Neural progenitor cell (in vitro differentiated cells): ENCODE measurements around the gene NUBPL. TPM values are rescaled to one million over a fixed set of nuclear protein-coding genes. Genes with fewer than 3 reads are reported as not detected.
A peak's percentile ranks its signal among the peaks of the same experiment; 100 is the strongest.

ENCODE experiments used
- DNase-seq: peaks from one replicate; pipeline ENCODE4 v3.0.0-alpha.2; 2016; ENCODE audit warnings: low spot score
- H2AFZ ChIP-seq: fragments of 200-600 bp; sonication (generic); replicated peaks from 2 replicates; pipeline ENCODE4 v1.6.1; 2016; ENCODE audit warnings: antibody characterized with exemption
- H3F3A ChIP-seq: fragments of 200-600 bp; sonication (generic); 2 replicates; pipeline ENCODE4 v1.6.1; 2016; ENCODE audit warnings: antibody characterized with exemption, low read depth
- H3K27ac ChIP-seq: fragments of 200-600 bp; sonication (generic); 2 replicates; pipeline ENCODE4 v1.5.1; 2016; ENCODE audit warnings: mild to moderate bottlenecking
- H3K27me3 ChIP-seq: fragments of 200-600 bp; sonication (generic); 2 replicates; pipeline ENCODE4 v1.6.1; 2016; ENCODE audit warnings: mild to moderate bottlenecking, moderate library complexity
- H3K36me3 ChIP-seq: fragments of 200-600 bp; sonication (generic); 2 replicates; pipeline ENCODE4 v1.5.1; 2016
- H3K4me1 ChIP-seq: fragments of 200-600 bp; sonication (generic); 2 replicates; pipeline ENCODE4 v1.6.1; 2016; ENCODE audit warnings: mixed run types
- H3K4me2 ChIP-seq: fragments of 200-600 bp; sonication (generic); 2 replicates; pipeline ENCODE4 v1.6.1; 2016
- H3K4me3 ChIP-seq: fragments of 200-600 bp; sonication (generic); 2 replicates; pipeline ENCODE4 v1.5.1; 2016
- H3K79me2 ChIP-seq: fragments of 200-600 bp; sonication (generic); 2 replicates; pipeline ENCODE4 v1.6.1; 2016; ENCODE audit warnings: low read depth
- H3K9ac ChIP-seq: fragments of 200-600 bp; sonication (generic); 2 replicates; pipeline ENCODE4 v1.6.1; 2016
- H3K9me3 ChIP-seq: fragments of 200-600 bp; sonication (generic); 2 replicates; pipeline ENCODE4 v1.5.1; 2016; ENCODE audit warnings: low read depth
- H4K20me1 ChIP-seq: fragments of 200-600 bp; sonication (generic); 2 replicates; pipeline ENCODE4 v1.6.1; 2016; ENCODE audit warnings: low read depth
- H3K27ac Mint-ChIP-seq: 3 replicates; pipeline ENCODE4 v1.8.0; 2021; ENCODE audit warnings: mixed read lengths
- H3K27me3 Mint-ChIP-seq: 2 replicates; pipeline ENCODE4 v1.8.0; 2022; ENCODE audit warnings: low read depth, mild to moderate bottlenecking, inconsistent platforms, moderate library complexity, mixed read lengths; ENCODE audit not compliant: insufficient read depth
- H3K36me3 Mint-ChIP-seq: 3 replicates; pipeline ENCODE4 v1.8.0; 2021; ENCODE audit warnings: mixed read lengths
- H3K4me1 Mint-ChIP-seq: 3 replicates; pipeline ENCODE4 v1.8.0; 2021; ENCODE audit warnings: mixed read lengths
- H3K4me3 Mint-ChIP-seq: 3 replicates; pipeline ENCODE4 v1.8.0; 2021; ENCODE audit warnings: mild to moderate bottlenecking, moderate library complexity, mixed read lengths
- H3K9me3 Mint-ChIP-seq: 3 replicates; pipeline ENCODE4 v1.8.0; 2020; ENCODE audit warnings: mixed read lengths
- EZH2 ChIP-seq: fragments of 200-600 bp; sonication (generic); IDR thresholded peaks from 2 replicates; pipeline ENCODE4 v1.6.1; 2017; ENCODE audit warnings: antibody characterized with exemption, mild to moderate bottlenecking, moderate library complexity
- EZH2phosphoT487 ChIP-seq: fragments of 200-600 bp; sonication (generic); IDR thresholded peaks from 2 replicates; pipeline ENCODE4 v1.6.1; 2017; ENCODE audit warnings: antibody characterized with exemption
- total RNA-seq: library from RNA; depleted of rRNA; stranded (reverse); fragments of >200 nt; gene quantifications from 2 replicates; pipeline ENCODE4 v1.2.3, GENCODE V29; 2015; ENCODE audit warnings: low replicate concordance
- TF ChIP-seq, protein P1 (sequence below): fragments of 200-600 bp; sonication (generic); IDR thresholded peaks from 2 replicates; pipeline ENCODE4 v1.5.1; 2017; ENCODE audit warnings: antibody characterized with exemption, mild to moderate bottlenecking

Gene NUBPL, protein sequence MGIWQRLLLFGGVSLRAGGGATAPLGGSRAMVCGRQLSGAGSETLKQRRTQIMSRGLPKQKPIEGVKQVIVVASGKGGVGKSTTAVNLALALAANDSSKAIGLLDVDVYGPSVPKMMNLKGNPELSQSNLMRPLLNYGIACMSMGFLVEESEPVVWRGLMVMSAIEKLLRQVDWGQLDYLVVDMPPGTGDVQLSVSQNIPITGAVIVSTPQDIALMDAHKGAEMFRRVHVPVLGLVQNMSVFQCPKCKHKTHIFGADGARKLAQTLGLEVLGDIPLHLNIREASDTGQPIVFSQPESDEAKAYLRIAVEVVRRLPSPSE
- 15.9 and 29.3 TPM in 2 replicates for total RNA-seq

DNA sequence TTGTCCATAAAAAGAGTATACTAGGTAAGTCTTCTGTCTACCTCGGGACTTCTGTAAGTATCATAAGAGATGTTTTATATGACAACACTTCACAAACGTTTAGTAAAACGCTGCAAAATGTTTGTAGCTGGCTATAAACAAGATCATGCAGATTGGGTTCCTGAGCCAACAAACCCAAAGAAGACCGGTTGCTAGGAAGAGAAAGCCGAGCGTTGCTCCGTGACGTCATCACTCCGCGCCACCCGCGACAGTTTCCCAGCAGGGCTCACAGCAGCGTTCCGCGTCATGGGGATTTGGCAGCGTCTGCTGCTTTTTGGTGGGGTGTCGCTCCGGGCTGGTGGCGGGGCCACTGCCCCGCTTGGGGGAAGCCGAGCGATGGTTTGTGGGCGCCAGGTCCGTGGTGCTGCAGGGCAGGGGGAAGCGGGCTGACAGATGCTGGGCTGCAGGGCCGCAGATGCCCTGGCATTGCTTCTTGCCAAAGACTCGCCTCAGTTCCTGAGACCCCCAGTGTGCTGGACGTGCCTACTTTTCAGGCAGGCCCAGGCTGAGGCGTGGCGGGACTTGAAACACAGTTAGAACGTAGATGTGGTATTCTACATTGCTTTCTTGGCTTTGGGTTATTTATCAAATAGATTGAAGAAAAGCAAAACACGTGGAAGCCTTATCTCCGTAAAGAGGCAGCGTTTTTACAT, at the start of gene NUBPL:
Gene NUBPL, plus strand, starts transcription at position 250 of the 692 bp plus-strand sequence. Its CDS starts 36 bp downstream, at position 286.
- Histone ChIP-seq H4K20me1 (no peaks in the 10 kb centered on the region), H3K9me3 (no peaks in the 10 kb centered on the region), H3K4me1 (peaks cover 5% of the 10 kb centered on the region), H3K4me2 (peak within 1 kb of the TSS; percentile 78), H3K79me2 (no peaks in the 10 kb centered on the region), H3K9ac (peak within 1 kb of the TSS; percentile 80), H3F3A (no peaks in the 10 kb centered on the region), H2AFZ (peak within 1 kb of the TSS; percentile 100), H3K27ac (no peak within 1 kb of the TSS), H3K27me3 (no peaks in the 10 kb centered on the region), H3K4me3 (peak within 1 kb of the TSS; percentile 75), H3K36me3 (no peaks in the 10 kb centered on the region)
- Mint-ChIP-seq H3K27me3 (peaks cover 2% of the 10 kb centered on the region), H3K4me3 (peak within 1 kb of the TSS; percentile 97), H3K9me3 (no peaks in the 10 kb centered on the region), H3K4me1 (peaks cover 13% of the 10 kb centered on the region), H3K36me3 (no peaks in the 10 kb centered on the region), H3K27ac (peak within 1 kb of the TSS; percentile 98)
- DNase-seq = peak; percentile 94
- no peak for TF ChIP-seq EZH2phosphoT487
- TF ChIP-seq, protein P1, sequence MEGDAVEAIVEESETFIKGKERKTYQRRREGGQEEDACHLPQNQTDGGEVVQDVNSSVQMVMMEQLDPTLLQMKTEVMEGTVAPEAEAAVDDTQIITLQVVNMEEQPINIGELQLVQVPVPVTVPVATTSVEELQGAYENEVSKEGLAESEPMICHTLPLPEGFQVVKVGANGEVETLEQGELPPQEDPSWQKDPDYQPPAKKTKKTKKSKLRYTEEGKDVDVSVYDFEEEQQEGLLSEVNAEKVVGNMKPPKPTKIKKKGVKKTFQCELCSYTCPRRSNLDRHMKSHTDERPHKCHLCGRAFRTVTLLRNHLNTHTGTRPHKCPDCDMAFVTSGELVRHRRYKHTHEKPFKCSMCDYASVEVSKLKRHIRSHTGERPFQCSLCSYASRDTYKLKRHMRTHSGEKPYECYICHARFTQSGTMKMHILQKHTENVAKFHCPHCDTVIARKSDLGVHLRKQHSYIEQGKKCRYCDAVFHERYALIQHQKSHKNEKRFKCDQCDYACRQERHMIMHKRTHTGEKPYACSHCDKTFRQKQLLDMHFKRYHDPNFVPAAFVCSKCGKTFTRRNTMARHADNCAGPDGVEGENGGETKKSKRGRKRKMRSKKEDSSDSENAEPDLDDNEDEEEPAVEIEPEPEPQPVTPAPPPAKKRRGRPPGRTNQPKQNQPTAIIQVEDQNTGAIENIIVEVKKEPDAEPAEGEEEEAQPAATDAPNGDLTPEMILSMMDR = no peak
- no peak for TF ChIP-seq EZH2

DNA sequence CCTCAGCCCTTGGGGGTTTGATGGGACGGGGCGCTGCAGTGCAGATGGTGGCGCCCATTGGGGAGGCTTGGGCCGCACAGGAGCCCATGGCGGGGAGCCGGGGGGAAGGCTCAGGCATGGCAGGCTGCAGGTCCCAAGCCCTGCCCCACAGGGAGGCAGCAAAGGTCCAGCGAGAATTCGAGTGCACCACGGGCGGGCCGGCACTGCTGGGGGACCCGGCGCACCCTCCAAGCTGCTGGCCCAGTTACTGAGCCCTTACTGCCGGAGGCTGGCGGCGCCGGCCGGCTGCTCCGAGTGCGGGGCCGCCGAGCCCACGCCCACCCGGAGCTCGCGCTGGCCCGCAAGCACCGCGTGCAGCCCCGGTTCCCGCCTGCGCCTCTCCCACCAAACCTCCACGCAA, 34.1 kb upstream of the NUBPL start:
- Histone ChIP-seq H3K79me2 (no peaks in the 10 kb centered on the region), H3K4me3 (no peak overlapping the region), H3K27ac (no peak overlapping the region), H3K9ac (no peak overlapping the region), H3K4me2 (no peak overlapping the region), H4K20me1 (no peaks in the 10 kb centered on the region), H3K9me3 (no peaks in the 10 kb centered on the region), H3K36me3 (no peaks in the 10 kb centered on the region), H2AFZ (no peak overlapping the region), H3F3A (no peaks in the 10 kb centered on the region), H3K27me3 (no peaks in the 10 kb centered on the region), H3K4me1 (no peaks in the 10 kb centered on the region)
- Mint-ChIP-seq H3K27ac (no peak overlapping the region), H3K36me3 (no peaks in the 10 kb centered on the region), H3K9me3 (no peaks in the 10 kb centered on the region), H3K4me3 (no peak overlapping the region), H3K4me1 (peaks cover 5% of the 10 kb centered on the region), H3K27me3 (no peaks in the 10 kb centered on the region)
- DNase-seq = no peak
- TF ChIP-seq, protein P1 = no peak
- TF ChIP-seq EZH2phosphoT487 = no peak
- no peak for TF ChIP-seq EZH2

DNA sequence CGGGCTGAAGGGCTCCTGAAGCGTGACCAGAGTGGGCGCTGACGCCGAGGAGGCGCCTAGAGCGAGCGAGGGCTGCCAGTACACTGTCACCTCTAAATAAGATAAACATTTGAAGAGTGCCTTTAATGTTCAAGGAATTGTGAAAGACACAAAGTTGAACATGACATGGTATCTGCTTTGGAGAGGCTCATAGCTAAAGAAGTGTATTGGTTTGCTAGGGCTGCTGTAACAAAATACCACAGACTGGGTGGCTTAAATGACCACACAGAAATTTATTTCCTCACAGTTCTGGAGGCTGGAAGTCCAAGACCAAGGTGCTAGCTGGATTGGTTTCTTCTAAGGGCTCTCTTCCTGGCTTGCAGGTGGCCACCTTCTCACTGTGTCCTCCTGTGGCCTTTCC, 33.7 kb upstream of the NUBPL start:
- Histone ChIP-seq H3K27me3 (no peaks in the 10 kb centered on the region), H3K36me3 (no peaks in the 10 kb centered on the region)

More for the DNA sequence above, 33.7 kb upstream of the NUBPL start:
- Histone ChIP-seq H3K27ac (no peak overlapping the region), H3K4me1 (no peaks in the 10 kb centered on the region), H2AFZ (no peak overlapping the region), H3K79me2 (no peaks in the 10 kb centered on the region), H3K4me2 (no peak overlapping the region), H3F3A (no peaks in the 10 kb centered on the region), H3K4me3 (no peak overlapping the region), H4K20me1 (no peaks in the 10 kb centered on the region), H3K9me3 (no peaks in the 10 kb centered on the region), H3K9ac (no peak overlapping the region)
- Mint-ChIP-seq H3K9me3 (no peaks in the 10 kb centered on the region), H3K36me3 (no peaks in the 10 kb centered on the region), H3K27ac (no peak overlapping the region), H3K4me3 (no peak overlapping the region), H3K27me3 (no peaks in the 10 kb centered on the region), H3K4me1 (peaks cover 5% of the 10 kb centered on the region)
- no peak for TF ChIP-seq EZH2
- TF ChIP-seq EZH2phosphoT487 = no peak
- TF ChIP-seq, protein P1 = no peak
- no peak for DNase-seq
